RCC 7860 (cell line): ENCODE results near the gene ST6GAL1.
A peak's percentile ranks its signal among the peaks of the same experiment; 100 is the strongest.

Experiments used
- DNase-seq: peaks from one replicate; pipeline ENCODE4 v3.0.0-alpha.2; 2015; ENCODE audit warnings: low spot score
- FAIRE-seq: peaks from 2 replicates; lab custom pipeline; 2012; peaks lifted over from hg19 to GRCh38; lab: Jason Lieb, UNC

ST6GAL1 gene

DNA sequence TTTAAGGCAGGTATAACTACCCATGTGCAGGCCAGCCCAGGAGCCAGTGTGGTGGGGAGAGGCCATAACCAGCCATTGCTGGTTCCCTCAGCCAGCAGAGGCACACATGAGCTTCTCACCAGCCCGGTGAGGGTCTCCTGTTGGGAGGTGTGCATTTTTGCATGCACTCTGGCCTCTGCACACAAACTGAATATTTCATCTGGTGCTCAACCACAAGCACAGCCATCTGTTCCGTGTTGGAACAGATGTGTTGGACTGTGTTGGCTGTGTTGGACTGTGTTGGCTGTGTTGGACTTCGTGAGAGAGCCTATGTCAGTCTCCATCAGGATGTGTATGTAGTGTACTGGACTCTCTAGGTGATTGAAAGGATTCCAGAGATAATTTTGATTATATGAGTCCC is 141.8 kb downstream of the ST6GAL1 start:
- no peak for DNase-seq
- no peak for FAIRE-seq

DNA sequence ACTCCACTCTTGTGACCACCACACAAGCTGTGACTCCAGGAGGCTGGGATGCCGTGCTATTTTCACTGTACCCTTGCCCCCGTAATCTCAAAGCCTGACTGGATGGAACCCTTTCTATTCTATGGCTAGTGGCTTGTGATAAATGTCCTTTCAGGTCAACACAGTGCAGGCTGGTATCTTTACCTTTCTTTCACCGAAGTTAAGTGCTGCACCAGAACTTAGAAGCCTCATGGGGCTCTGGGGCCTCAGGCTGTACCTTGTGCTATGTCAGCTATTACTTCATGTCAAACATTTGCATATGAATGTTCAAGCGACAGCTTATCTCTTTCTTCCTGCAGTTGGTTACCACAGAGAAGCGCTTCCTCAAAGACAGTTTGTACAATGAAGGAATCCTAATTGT is 142.2 kb downstream of the ST6GAL1 start:
- FAIRE-seq = no peak
- DNase-seq = no peak

- no peak for FAIRE-seq
- no peak for DNase-seq
Observed at GRCh38 chr3:187073581-187074098, 143.3 kb downstream of the ST6GAL1 start.

GRCh38 chr3:187074846-187075245 is 144.5 kb downstream of the ST6GAL1 start:
- FAIRE-seq (no peak), DNase-seq (no peak)

GRCh38 chr3:187076297-187076696 is 146.0 kb downstream of the ST6GAL1 start:
- DNase-seq (no peak), FAIRE-seq (no peak)

DNA sequence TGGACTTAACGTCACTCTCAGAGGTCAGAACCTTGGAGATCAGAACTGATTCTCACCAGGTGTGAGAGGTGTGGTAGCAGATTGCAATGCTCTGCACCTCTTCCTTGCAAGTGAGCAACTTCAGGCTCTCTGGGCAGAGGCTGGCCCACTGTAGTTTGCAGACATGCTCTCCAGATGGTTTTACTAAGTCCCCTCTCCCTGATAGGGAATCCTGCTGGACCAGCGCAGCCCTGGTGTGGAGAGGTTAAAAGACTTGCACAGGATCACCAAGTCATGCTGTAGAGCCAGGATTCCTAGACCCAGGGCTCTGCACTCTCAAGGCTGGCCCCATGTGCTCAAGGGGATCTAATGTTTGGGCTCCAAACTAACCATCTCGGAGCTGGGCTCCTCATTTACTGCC is 146.8 kb downstream of the ST6GAL1 start:
- FAIRE-seq (no peak), DNase-seq (no peak)

DNA sequence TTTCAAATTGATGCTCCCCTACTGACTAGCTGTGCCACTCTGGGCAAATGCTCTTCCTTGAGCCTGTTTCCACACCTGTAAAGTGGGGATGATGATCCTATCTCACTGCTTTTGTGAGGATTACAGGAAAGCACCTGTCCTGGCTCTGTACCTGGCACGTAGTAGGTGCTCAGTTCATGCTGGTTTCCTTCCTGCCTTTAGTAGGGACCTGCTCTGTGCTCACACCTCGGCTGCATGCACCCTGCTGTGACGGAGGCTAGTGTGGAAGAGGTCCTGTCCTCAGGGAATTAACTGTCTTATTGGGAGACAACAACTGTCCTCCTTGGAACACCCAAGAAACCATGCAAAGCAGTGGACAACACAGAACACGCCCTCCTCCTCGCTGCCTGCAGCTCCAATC is 147.2 kb downstream of the ST6GAL1 start:
- no peak for DNase-seq
- FAIRE-seq = no peak

DNA sequence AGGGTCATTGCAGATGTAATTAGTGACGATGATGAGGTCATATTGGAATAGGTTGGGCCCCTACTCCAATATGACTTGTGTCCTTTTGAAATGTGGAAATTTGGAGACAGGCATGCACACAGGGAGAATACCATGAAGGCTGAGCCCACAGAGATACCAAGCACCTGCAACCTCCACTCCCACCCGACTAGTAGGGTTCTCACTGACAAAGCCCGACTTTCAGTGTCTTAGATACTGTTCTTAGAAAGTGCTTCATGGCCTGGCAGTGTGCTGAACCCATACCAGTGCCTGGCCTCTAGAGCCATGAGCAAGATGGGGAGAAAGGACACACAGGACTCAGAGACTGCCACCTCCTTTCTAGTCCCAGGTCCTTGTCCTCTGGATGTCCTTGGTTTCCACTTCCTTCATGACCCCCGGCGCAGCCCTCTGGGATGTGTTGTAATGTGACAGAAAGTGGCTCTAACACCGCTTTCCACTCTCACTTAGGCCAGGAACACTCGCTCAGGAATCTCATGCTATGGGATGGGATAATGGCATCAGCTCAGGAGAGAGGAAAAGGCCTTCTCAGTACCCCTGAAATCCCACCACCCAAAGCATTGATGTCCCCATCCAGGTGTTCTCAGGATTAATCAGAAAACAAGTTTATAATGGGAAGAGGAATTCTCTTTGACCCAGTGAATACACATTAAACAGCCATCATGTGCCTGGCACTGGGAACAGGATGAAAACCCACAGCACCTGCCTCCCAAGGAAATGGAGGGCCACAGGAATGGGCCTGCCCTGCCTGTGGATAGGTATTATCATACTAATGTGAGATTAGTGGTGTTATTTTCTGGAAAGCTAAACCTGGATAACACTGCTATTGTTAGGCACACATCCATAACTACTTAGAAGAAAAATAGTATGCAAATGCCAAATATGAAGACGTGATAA is 149.0 kb downstream of the ST6GAL1 start:
- FAIRE-seq (no peak), DNase-seq (no peak)

- DNase-seq (no peak), FAIRE-seq (no peak)
Observed at GRCh38 chr3:187080799-187081450, 150.6 kb downstream of the ST6GAL1 start.

DNA sequence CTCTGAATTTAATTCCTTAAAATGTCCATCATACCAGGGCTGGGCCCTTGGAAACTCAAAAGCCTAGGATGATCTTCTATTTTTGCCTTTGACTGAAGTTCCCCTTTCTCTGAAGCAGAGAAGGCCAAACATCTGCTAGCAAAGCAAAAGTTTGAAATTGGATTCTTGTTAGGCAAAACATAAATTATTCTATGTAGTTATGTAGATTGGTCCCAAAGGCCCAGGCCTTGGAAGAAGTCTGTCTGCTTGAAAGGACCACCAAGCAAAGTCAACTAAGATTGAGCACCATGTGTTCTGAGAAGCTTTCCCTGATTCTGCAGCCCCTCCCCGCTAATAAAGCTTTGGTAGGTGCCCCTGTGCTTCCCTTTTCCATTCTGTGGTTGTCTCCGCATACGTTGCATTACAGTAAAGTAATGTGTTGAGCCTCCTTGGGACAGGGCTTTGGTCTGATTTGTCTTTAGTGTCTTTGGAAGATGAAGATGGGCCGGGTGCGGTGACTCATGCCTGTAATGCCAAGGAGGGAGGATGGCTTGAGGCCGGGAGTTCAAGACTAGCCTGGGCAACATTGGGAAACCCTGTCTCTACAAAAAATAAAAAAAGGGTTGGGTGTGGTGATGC is 152.5 kb downstream of the ST6GAL1 start:
- no peak for DNase-seq
- FAIRE-seq = no peak

- no peak for FAIRE-seq
Observed at GRCh38 chr3:187084126-187084525, 153.8 kb downstream of the ST6GAL1 start.

GRCh38 chr3:187084580-187084979 is 154.3 kb downstream of the ST6GAL1 start:
- FAIRE-seq = no peak
- DNase-seq = no peak

More at GRCh38 chr3:187084126-187084525, 153.8 kb downstream of the ST6GAL1 start:
- no peak for DNase-seq

- FAIRE-seq (no peak), DNase-seq (no peak)
Observed at GRCh38 chr3:187085021-187085666, 154.8 kb downstream of the ST6GAL1 start.

- peak; percentile 8 for FAIRE-seq
- DNase-seq = no peak
Observed at GRCh38 chr3:187085933-187086332, 155.6 kb downstream of the ST6GAL1 start.

GRCh38 chr3:187086831-187087230 is 156.5 kb downstream of the ST6GAL1 start:
- no peak for DNase-seq
- no peak for FAIRE-seq

- DNase-seq = no peak
- no peak for FAIRE-seq
Observed at GRCh38 chr3:187088701-187089100, 158.4 kb downstream of the ST6GAL1 start.

DNA sequence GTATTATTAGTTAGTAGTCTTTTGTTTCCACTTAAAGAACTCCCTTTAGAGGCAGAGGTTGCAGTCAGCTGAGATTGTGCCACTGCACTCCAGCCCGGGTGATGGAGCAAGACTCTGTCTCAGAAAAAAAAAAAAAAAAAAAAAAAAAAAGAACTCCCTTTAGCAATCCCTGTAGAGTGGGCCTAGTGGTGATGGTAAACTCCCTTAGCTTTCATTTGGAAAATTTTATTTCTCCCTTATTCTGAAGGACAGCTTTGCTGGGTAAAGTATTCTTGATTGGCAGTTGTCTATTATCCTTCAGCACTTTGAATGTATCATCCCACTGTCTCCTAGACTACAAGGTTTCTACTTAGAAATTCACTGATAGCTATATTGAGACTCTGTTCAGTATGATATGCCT is 163.0 kb downstream of the ST6GAL1 start:
- no peak for FAIRE-seq
- no peak for DNase-seq

DNA sequence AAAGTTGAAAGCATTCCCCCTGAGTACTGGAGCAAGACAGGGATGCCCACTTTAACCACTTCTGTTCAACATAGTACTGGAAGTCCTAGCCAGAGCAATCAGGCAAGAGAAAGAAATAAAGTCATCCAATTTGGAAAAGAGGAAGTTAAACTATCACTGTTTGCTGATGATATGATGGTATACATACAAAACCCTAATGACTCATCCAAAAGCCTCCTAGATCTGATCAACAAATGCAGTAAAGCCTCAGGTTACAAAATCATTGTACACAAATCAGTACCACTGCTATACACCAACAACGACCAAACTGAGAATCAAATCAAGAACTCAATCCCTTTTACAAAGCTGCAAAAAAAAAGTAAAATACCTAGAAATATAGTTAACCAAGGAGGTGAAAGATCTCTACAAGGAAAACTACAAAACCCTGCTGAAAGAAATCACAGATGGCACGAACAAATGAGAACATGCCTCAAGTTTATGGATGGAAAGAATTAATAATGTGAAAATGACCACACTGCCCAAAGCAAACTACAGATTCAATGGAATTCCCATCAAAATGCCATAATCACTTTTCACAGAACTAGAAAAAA is 168.7 kb downstream of the ST6GAL1 start:
- FAIRE-seq (no peak), DNase-seq (no peak)

DNA sequence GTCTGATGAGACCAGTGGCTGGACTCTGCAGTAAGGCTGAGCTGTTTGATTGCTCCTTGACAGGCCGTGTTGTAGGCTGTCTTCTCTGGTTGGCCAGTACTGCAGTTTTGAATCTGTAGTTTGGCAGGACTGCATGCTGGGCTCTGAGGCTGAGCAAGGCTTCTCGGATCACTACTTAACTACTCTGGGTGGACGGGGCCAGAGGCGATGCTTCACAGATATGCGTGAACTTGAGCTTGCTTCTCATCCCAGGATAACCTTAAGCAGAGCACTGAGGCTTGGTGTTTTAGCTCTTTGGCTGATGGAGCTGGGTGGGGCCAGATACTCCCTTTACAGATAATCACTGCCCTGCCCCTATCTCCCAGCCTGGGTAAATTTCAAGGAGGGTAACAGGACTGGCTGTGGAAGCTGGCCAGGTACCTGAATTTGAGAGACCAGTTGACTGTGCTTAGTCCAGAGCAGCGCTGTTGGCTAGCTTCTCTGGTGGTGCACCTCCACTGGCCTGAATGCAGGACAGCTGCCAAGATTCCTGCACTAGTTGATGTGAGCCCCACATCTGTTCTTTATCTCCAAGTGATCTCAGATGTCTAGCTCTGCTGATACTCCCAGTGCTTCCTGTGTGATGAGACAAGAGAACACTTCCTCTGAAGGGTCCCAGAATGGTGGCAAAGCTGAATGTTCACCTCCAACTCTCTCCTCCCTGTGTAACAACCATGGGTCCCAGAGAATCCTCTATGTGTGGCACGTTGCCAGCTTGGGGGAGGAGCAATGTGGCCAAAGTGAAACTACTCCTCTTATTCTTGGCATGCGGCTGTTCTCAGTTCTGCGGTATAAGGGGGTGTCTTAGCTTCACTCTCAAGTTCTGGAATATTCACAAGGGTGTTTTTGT is 171.1 kb downstream of the ST6GAL1 start:
- no peak for FAIRE-seq
- DNase-seq = no peak
